Effector CD8-positive, alpha-beta T cell (primary cell): ENCODE measurements around the gene JAKMIP2.

Experiments used
- DNase-seq: peaks from one replicate; lab custom pipeline; 2025; lab: John Stamatoyannopoulos, UW

Gene JAKMIP2

DNA sequence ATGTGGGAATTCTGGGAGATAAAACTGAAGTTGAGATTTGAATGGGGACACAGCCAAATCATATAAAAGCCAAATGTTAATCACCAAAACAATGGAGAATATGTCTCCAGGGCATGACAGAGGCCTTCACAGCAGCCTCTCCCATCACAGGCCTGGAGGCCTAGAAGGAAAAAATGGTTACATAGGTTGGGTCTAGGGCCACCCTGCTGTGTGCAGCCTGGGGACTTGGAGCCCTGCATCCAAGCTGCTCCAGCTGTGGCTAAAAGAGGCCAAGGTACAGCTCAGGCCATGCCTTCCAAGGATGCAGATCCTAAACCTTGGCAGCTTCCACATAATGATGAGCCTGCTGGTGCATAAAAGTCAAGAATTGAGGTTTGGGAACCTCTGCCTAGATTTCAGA is 85.1 kb downstream of the JAKMIP2 start:
- no peak for DNase-seq

- DNase-seq = no peak
Measured at GRCh38 chr5:147694772-147695171, 87.8 kb downstream of the JAKMIP2 start.

- DNase-seq = no peak
Measured at GRCh38 chr5:147693233-147693632, 89.3 kb downstream of the JAKMIP2 start.

- DNase-seq = no peak
Measured at GRCh38 chr5:147691130-147691529, 91.4 kb downstream of the JAKMIP2 start.

DNA sequence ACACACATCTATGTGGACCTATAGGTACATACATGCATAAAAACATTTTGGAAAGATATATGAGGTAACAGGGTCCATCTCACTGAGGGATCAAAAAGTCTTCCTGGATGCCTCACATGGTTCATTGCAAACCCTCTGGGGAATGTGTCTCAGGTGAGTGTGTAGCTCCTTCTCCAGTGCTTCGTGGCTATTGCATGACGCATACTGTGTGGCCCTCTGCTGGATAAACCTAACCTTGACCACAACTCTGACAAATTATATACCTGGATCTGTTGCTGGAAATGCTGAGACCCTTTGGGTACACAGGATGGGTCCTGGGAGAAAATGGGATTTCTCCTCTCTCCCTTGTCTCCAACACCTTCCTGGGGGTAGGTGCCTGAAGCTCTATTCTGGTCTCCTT is 91.9 kb downstream of the JAKMIP2 start:
- DNase-seq = no peak

- no peak for DNase-seq
Measured at GRCh38 chr5:147689426-147689825, 93.1 kb downstream of the JAKMIP2 start.

DNA sequence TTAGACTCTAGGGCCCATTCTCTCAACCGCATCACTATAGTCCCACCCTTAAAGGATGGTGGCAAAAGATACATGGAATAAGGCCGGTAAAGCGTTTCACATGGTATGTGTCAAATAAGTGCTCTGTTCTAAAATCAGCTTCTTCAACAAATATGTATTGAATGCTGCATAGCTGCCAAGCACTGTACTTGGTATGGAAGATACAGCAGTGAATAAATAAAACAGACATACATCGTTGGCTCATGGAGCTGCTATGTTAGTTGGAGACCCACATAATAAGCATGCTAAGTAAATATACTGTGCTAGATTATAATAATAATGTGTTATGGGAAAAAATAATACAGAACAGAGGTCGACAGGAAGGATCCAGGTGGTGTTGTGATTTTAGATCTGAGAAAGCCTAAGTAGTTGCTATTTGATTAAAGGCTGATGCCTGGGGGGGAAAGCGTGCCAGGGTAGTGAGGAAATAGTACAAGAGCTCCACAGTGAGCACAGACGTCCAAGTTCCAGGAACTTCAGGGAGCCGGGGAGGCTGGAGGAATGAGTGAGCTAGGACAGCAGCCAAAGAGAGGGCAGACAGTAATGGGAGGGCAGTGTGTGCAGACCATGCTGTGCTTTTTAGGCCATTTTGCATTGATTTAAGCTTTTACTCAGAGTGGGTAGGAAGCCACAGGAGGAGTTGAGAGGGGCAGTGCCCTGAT is 93.7 kb downstream of the JAKMIP2 start:
- no peak for DNase-seq

GRCh38 chr5:147687118-147687517 is 95.4 kb downstream of the JAKMIP2 start:
- DNase-seq = no peak

DNA sequence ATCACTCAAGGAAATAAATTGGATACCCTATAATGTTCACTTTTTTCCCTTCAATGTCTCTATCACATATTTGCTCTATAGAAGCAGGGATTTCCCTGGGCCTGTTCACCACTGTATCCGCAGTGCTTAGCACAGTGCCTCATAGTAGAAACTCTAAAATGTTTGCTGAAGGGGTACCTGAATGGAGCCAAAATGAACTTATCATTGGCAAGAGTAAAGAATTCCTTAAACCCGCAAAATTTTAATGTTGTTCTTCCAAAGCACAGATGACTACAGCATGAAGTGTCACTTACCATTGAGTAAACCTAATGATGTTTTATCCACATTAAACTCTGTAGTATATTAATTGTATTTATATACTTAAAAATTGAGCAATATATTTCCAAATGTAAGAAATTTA is 96.1 kb downstream of the JAKMIP2 start:
- DNase-seq = no peak

DNA sequence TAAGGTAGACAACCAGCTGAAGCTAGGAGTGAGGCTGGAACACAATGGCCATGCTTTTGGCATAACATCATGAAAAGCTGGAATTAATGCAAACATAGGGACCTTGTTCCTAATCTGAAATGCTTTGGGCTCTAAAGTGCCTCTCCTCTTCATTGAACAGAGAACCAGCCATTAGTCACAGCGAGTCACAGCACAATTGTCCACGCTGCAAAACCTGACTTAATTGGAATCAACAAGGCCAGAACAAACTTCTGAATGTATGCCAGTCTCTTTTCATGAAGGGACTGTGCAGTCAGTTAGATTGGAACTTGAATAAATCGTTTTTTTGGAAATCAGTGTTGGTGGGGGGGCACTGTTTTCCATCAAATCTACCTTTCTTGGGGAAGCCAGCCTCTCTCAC is 96.5 kb downstream of the JAKMIP2 start:
- DNase-seq = no peak

DNA sequence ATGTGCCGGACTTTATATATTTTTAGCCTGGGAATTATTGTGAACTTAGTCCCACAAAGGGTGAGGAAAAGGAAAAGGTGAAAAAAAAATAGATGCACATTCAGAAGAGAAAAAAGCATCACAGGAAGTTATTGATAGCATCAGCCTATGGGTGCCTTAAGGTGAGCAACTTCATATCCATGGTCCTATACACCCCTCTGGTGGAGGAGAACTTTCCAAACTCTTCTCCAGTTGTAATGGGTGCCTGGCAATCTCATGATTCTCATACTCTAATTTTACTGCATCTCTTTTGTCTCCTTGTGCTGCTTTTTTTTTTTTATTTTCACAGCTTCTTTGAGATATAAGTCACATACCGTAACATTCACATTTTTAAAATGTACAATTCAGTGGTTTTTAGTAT is 107.4 kb downstream of the JAKMIP2 start:
- DNase-seq = no peak

GRCh38 chr5:147674411-147674810 is 108.1 kb downstream of the JAKMIP2 start:
- DNase-seq = no peak

GRCh38 chr5:147673791-147674190 is 108.7 kb downstream of the JAKMIP2 start:
- no peak for DNase-seq

GRCh38 chr5:147673266-147673665 is 109.3 kb downstream of the JAKMIP2 start:
- no peak for DNase-seq

DNA sequence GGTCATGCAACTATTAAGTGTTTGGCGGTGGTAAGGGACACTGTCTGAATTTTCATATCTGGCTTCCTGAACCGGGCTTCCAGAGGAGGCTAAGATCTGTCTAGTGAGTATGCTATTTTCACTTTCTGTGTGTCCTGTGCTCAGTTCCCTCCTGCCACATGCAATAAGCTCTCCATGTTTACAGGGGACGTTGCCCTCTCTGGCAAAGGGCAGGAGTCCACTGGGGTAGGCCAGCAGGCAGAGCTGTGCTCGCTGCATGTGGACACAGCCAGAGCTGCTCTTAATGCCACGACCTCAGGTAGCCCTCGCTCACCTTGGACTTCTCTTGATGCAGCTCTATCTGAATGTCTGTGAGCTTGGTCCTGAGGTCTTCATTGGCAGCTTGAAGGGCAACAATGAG is 111.2 kb downstream of the JAKMIP2 start:
- DNase-seq = no peak

GRCh38 chr5:147670815-147671214 is 111.7 kb downstream of the JAKMIP2 start:
- DNase-seq = no peak

DNA sequence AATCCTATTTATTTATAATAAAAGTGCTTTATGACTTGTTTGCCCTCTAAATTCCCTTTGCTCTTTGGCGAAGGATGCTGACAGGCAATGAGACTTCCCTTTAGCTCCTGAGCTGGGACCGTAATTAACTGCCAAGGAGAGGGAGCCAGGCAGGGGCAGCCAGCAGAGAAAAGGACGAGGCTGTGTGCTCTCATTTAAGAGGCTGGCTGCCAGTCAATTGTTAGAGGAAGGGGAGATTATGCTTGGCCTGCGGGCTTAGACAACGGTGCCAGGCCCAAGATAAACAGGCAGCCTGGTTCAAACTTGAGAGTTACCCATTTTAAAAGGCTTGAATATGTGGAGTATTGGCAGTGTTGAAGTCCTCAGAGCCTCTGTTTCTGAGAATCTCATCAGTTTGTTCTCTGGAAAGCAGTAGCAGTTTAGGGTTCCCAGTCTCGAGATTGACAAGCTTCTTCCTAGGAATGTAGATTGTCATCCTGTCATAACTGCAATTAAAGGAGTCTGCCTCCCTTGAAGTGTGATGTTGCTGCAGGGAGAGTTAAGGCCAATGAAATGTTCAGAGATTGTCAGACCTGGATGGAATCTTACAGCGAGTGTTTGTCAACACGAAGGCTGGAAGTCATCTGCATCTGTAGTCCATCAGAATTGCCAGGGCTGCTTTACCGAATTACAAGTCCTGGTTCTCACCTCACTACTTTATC is 113.2 kb downstream of the JAKMIP2 start:
- DNase-seq = no peak

DNA sequence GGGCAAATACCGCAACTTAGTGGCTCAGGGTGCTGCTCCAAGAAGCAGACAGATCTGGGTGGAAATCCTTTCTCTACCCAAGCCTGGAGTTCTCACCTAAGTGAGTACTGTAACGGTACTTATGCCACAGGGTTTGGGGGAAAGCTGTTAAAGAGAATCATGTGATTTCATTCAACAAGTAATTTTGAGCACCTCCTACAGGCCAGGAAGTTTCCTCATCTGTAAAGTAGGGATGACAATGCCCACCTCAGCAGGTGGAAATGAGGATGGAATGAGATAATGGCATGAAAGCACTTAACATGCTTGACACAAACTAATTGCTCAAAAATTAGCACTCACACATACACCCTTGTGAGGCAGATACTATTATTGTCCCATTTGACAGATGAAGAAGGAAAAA is 114.1 kb downstream of the JAKMIP2 start:
- no peak for DNase-seq

DNA sequence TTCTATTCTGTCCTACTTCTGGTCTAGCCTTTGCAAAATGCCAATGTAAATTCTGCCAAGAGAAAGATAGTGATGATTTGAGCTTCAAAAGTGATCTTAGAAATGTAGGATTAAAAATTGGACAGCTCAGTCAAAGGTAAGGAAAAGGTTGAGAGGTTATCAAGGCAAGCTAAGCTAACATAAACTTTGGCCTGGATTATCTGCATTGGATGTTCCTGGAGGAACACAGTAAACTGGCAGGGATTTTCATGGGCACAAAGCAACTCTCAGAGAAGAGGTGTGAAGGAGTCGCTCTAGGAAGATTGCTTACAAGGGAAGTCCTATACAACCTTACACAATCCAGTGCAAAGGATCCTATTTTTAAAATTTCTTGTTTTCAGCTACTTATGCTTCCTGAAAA is 115.2 kb downstream of the JAKMIP2 start:
- DNase-seq = no peak

DNA sequence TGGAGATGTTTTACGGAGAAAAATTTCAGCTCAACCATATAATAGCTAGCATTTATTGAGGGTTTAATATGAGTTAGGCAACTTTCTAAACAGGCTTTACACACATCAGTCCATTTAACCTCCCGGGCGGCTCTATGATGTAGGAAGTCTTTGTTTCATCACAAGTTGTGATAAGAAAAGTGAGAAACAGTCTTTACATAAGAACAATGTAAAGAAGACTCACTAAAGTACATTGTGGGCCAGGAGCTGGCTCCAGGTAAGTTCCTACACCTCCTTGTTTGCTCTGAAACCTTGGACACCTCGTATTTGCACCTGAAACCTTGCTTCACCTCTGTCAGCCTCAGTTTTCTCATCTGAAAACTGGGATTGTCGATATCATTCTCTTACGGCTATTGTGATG is 116.1 kb downstream of the JAKMIP2 start:
- DNase-seq = no peak

GRCh38 chr5:147661541-147661940 is 121.0 kb downstream of the JAKMIP2 start:
- DNase-seq = no peak

- no peak for DNase-seq
Measured at GRCh38 chr5:147659166-147659929, 123.2 kb downstream of the JAKMIP2 start.
